ENCODE data around the gene URGCP. TPM values are rescaled to one million over a fixed set of nuclear protein-coding genes. Genes with fewer than 3 reads are reported as not detected.
A peak's percentile ranks its signal among the peaks of the same experiment; 100 is the strongest.

The URGCP gene
- total RNA-seq (2022) = 44.1 and 48.3 TPM in 2 replicates
- percentile 87 among the genes with signal in this experiment for Bru-seq, nascent RNA
- BruChase-seq, experiment 1, labeled RNA remaining after a 6-hour chase = percentile 93 among the genes with signal in this experiment
- BruChase-seq, experiment 2, labeled RNA remaining after a 2-hour chase = percentile 97 among the genes with signal in this experiment
- long read RNA-seq, full-length matches to known transcripts = 28 of 48 reads
- long read RNA-seq, partial matches to known transcripts = 5 of 48 reads
- long read RNA-seq, other reads (novel, unspliced or antisense) = 15 of 48 reads

- H3K4me1 Mint-ChIP-seq (ENCODE audit: low read depth, unreplicated experiment) = peaks cover 11% of the 10 kb centered on the region
- intact Hi-C loops (cut with micrococcal nuclease; ENCODE audit: unreplicated experiment) = no loop called here
- H3K36me3 Mint-ChIP-seq (ENCODE audit: insufficient read depth, unreplicated experiment) = peaks cover 32% of the 10 kb centered on the region
- peak within 1 kb of the TSS; percentile 85 for H3K27ac Mint-ChIP-seq (ENCODE audit: unreplicated experiment)
- CTCF ChIA-PET = no interaction called here
- TF ChIP-seq CTCF (IDR thresholded peaks at IDR 0.05; ENCODE audit: unreplicated experiment) = no peak
- peak within 1 kb of the TSS; percentile 80 for H3K4me3 Mint-ChIP-seq (ENCODE audit: low read depth, unreplicated experiment)
- no TSS peak for BruUV-seq (replicated peaks)
- peak; percentile 73 for DNase-seq
- no peaks in the 10 kb centered on the region for H3K27me3 Mint-ChIP-seq (ENCODE audit: unreplicated experiment)
- H3K9me3 Mint-ChIP-seq (ENCODE audit: low read depth, unreplicated experiment) = no peaks in the 10 kb centered on the region
These were observed at the start of gene URGCP for GRCh38 chr7:43906331-43907010. URGCP (minus strand) TSS chr7:43906596; CDS start chr7:43906575, 21 bp downstream.

GRCh38 chr7:43956027-43956426 is 49.6 kb upstream of the URGCP start:
- Mint-ChIP-seq H3K27me3 (ENCODE audit: unreplicated experiment) (no peaks in the 10 kb centered on the region), H3K9me3 (ENCODE audit: low read depth, unreplicated experiment) (no peaks in the 10 kb centered on the region), H3K4me1 (ENCODE audit: low read depth, unreplicated experiment) (no peaks in the 10 kb centered on the region), H3K27ac (ENCODE audit: unreplicated experiment) (no peak overlapping the region), H3K4me3 (ENCODE audit: low read depth, unreplicated experiment) (no peak overlapping the region), H3K36me3 (ENCODE audit: insufficient read depth, unreplicated experiment) (peaks cover 11% of the 10 kb centered on the region)
- BruUV-seq (replicated peaks) = no TSS peak
- no peak for DNase-seq
- CTCF ChIA-PET = no interaction called here
- no peak for TF ChIP-seq CTCF (IDR thresholded peaks at IDR 0.05; ENCODE audit: unreplicated experiment)
- intact Hi-C loops (cut with micrococcal nuclease; ENCODE audit: unreplicated experiment) = no loop called here

DNA sequence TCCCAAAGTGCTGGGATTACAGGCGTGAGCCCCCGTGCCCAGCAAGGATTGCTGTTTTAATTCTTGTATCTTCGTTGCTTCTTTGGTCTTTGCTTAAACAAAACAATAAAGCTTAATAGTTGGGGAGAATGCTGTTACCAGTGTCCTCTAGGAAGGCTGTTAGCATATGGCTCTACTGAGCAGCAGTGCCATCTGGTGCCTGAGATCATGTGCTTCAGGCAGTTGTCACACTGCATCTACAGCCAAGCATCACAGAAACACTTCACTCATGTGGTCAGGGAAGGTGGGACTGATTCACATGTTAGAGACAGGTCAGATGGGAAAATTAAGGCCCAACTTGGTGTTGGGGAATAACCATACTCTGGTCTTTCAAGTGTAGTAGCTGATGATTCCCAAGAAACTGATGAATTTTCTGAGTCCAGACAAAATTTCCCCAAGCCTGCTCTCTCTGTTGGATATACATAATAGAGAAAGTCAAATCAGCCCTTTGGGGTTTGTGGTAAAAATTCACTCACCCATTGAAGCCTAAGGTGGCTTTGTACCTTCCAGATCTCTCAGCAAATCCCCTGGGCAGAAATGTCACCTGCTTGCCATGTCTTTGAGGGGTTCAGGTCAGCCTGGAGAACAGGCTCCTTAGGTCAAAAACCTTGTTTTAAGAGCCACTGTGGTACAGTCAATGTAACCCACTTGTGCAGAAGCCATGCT is 48.3 kb upstream of the URGCP start:
- Mint-ChIP-seq H3K4me3 (ENCODE audit: low read depth, unreplicated experiment) (no peak overlapping the region), H3K27ac (ENCODE audit: unreplicated experiment) (no peak overlapping the region), H3K4me1 (ENCODE audit: low read depth, unreplicated experiment) (no peaks in the 10 kb centered on the region), H3K27me3 (ENCODE audit: unreplicated experiment) (no peaks in the 10 kb centered on the region), H3K36me3 (ENCODE audit: insufficient read depth, unreplicated experiment) (peaks cover 11% of the 10 kb centered on the region), H3K9me3 (ENCODE audit: low read depth, unreplicated experiment) (no peaks in the 10 kb centered on the region)
- intact Hi-C loops (cut with micrococcal nuclease; ENCODE audit: unreplicated experiment) = no loop called here
- CTCF ChIA-PET = interaction anchor here (1.5 kb wide), 1 partner anchor 372 kb away, joined by 3 read pairs; the partner anchor contains the start of gene STK17A
- peak; percentile 43 for DNase-seq
- BruUV-seq (replicated peaks) = no TSS peak
- peak; percentile 53 for TF ChIP-seq CTCF (IDR thresholded peaks at IDR 0.05; ENCODE audit: unreplicated experiment)

GRCh38 chr7:43953071-43953470 is 46.7 kb upstream of the URGCP start:
- Mint-ChIP-seq H3K9me3 (ENCODE audit: low read depth, unreplicated experiment) (no peaks in the 10 kb centered on the region), H3K27ac (ENCODE audit: unreplicated experiment) (no peak overlapping the region), H3K36me3 (ENCODE audit: insufficient read depth, unreplicated experiment) (peaks cover 14% of the 10 kb centered on the region), H3K4me3 (ENCODE audit: low read depth, unreplicated experiment) (no peak overlapping the region), H3K27me3 (ENCODE audit: unreplicated experiment) (no peaks in the 10 kb centered on the region), H3K4me1 (ENCODE audit: low read depth, unreplicated experiment) (no peaks in the 10 kb centered on the region)
- BruUV-seq (replicated peaks) = no TSS peak
- intact Hi-C loops (cut with micrococcal nuclease; ENCODE audit: unreplicated experiment) = no loop called here
- CTCF ChIA-PET = no interaction called here
- DNase-seq = no peak
- no peak for TF ChIP-seq CTCF (IDR thresholded peaks at IDR 0.05; ENCODE audit: unreplicated experiment)

Data from Calu3 (cell line).